Activated CD8-positive, alpha-beta memory T cell treated with anti-CD3 and anti-CD28 coated beads, Interleukin-2, amount 50 U/mL, for 1 hour (primary cell): ENCODE data around the gene PLD3.
A peak's percentile ranks its signal among the peaks of the same experiment; 100 is the strongest.

Experiments
- DNase-seq: peaks from one replicate; pipeline ENCODE4 v3.0.0-alpha.2; 2020; ENCODE audit errors: extremely low read depth

Gene PLD3

DNA sequence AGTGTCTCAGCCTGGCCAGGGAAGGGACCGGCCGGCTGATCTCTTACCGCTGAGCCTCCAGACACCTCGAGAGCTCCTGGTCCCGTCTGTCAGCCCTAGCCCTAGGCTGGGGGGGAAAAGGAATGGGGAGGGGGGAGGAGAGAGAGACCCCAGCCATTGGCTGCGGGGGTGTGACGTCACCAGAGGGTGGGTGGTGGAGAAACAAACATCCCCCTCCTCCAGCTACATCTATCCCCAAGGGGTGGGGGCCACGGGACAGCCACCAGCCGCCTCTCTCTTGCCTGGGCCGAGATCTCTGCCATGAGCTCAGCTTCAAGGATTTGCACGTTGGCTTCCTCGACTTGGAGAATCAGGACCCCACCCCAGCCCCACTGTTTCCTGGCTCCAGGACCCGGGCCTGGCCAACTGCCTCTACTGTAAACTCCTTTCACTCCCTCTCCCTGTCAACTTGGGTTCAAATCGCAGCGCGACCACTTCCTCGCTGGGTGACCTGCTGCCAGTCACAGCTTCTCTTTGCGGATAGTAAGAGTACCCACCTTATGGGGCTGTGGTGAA, 64.9 kb downstream of the PLD3 start, which contains the start of gene PRX:
TSS of gene PRX (minus strand) at position 88 of the 555 bp plus-strand sequence. CDS start 5,446 bp downstream, outside the sequence.
- no peak for DNase-seq

GRCh38 chr19:40414542-40415535, 66.3 kb downstream of the PLD3 start:
- no peak for DNase-seq

- DNase-seq: no peak
These were observed 67.3 kb downstream of the PLD3 start for GRCh38 chr19:40415768-40416167.

- no peak for DNase-seq
These were observed 68.6 kb downstream of the PLD3 start for GRCh38 chr19:40416918-40417642.

GRCh38 chr19:40417643-40417981, 69.1 kb downstream of the PLD3 start:
- DNase-seq: no peak

DNA sequence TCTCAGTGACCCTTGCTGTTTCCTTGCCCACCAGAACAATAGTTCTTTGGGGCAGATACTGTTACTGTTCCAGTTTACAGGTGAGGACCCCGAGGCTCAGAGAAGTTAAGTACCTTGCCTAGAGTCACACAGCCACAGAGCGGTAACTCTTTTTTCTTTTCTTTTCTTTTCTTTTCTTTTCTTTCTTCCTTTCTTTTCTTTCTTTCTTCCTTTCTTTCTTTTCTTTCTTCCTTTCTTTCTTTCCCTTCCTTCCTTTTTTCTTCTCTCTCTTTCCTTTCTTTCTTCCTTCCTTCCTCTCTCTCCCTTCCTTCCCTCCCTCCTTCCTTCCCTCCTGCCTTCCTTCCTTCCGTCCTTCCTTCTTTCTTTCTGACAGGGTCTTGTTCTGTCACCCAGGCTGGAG, 69.5 kb downstream of the PLD3 start:
- DNase-seq: no peak

DNA sequence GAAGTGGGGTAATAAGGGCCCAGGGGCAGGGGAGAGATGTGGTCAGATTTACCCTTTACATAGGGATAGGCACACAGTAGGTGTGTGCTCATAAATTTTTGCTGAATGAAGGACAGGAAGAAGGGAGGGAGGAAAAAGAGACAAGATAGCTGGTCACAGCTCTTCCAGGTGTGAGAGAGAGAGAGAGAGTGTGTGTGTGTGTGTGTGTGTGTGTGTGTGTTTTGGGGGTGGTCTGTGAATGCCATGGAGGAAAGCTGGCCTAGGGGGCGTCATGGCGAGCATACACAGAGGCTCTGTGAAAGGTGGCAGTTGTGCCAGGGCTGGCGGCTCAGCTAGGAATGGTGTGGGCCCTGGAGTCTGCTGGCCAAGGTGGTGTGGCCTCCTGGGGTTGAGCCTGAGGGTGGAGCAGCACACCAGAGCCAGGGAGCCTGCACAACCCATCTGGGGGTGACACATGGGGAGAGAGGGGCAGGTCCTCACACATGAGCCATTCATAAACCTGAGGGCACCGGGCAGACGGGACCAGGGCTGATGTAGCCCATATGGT, 70.6 kb downstream of the PLD3 start:
- DNase-seq: no peak

DNA sequence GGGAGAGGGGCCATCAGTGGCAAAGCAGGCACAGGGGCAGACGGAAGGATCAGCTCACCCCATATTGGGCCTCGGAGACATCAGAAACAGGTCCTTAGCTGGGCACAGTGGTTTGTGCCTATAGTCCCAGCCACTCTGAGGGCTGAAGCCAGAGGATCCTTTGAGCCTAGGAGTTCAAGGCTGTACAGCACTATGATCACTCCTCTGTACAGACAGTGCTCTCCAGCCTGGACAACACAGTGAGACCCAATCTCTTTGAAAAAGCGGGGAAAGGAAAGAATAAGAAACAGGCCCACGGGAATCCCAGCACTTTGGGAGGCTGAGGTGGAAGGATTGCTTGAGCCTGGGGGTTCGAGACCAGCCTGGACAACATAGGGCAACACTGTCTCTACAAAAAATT, 71.3 kb downstream of the PLD3 start:
- no peak for DNase-seq

DNA sequence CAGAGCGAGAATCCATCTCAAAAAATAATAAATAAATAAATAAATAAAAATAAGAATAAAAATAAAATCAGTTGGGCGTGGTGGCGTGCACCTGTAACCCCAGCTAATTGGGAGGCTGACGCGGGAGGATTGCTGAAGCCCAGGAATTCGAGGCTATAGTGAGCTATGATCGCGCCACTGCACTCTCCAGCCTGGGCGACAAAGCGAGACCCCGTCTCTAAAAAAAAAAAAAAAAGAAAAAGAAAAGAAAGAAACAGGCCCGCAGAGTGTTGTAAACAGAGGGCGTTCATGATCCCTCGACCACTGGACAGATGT, 71.9 kb downstream of the PLD3 start:
- no peak for DNase-seq

- DNase-seq: no peak
These were observed 72.6 kb downstream of the PLD3 start for GRCh38 chr19:40420766-40421765.

DNA sequence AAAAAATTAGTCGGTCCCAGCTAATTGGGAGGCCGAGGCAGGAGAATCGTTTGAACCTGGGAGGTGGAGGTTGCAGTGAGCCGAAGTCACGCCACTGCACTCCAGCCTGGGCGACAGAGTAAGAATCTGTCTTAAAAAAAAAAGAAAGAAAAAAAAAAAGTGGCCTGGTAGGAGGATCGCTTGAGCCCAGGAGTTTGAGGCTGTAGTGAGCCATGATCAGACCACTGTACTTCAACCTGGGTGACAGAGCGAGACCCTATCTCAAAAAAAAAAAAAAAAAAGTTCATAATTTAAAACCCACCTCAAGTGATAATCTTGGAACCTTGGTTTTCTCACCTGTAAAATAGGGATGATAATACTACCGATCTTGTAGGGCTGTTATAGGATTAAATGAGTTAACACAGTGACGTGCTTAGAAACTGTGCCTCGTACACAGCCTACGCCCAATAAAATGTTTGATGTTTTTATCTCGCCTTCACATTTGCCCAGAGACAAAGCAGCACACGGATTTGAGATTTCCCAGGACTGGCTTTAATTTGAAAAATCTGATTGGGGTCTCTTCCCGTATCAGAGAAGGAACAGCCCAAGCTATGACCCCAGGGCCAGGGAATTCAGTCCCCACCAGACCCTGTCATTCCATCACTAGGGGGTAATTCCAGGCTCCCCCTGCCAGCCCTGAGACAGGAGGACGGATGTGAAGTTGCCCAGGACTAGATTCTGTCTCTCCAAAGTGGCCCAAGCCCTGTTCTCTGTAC, 73.7 kb downstream of the PLD3 start:
- no peak for DNase-seq

DNA sequence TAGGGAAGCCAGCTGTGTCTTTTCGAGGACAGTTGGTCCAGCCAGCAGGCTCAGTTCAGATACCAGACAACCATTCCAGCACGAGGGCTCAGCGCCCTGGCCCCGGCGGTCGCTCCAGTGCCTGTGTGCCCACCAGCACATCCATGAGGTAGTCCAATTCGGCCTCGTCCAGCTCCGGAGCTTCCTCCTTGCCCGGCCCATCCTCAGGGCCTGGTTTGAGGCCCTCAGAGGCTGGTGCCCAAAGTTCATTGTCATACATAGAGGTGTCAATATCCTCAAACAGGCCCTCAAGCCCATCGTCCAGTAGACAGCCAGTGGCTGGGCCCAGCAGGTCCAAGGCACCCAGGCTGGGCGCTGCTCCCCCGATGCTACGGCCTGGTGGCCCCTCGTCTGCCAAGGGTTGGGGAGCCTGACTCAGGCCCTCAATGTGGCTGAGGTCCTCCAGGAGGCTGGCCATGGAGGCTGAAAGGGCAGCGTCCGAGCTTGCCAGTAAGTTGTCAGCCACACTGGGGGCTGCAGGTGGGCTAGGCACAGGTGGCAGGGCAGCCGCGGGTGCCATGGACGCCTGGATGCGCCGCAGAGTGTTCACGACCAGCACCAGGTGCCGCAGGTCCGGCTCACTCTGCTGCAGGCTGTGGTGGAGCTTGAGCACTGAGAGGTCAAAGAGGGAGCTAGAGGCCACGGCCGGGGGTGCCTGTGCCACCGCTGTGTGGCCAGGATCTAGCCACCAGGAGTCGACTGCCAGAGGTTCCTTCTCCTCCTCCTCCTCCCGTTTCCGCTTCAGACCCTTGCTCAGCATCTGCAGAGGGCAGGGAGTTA, 74.5 kb downstream of the PLD3 start:
- DNase-seq: no peak

DNA sequence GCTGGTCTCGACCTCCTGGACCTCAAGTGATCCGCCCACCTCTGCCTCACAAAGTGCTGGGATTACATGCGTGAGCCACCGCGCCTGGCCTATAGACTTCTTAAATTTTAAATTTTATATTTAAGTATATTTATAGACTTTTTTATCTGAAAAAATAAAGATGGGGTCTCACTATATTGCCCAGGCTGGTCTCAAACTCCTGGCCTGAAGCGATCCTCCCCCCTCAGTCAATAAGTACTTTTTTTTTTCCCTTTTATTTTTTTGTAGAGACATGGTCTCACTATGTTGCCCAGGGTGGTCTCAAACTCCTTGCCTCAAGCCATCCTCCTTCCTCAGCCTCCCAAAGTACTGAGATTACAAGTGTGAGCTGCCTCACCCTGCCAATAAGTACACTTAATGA, 75.4 kb downstream of the PLD3 start:
- DNase-seq: no peak

GRCh38 chr19:40424637-40425449, 76.3 kb downstream of the PLD3 start:
- DNase-seq: no peak

GRCh38 chr19:40425450-40426287, 77.2 kb downstream of the PLD3 start, which contains the start of gene SERTAD1:
SERTAD1 (minus strand) TSS chr19:40425992; CDS start chr19:40423546, 2,446 bp downstream.
- DNase-seq: peak; percentile 100
